Progenitor cell of endocrine pancreas (in vitro differentiated cells): ENCODE measurements around the gene G3BP2. TPM values are rescaled to one million over a fixed set of nuclear protein-coding genes. Genes with fewer than 3 reads are reported as not detected.
A peak's percentile ranks its signal among the peaks of the same experiment; 100 is the strongest.

Experiments used
- DNase-seq: peaks from one replicate; pipeline ENCODE4 v3.0.0; 2021; ENCODE audit warnings: low spot score; ENCODE audit not compliant: unreplicated experiment
- H3K27ac Mint-ChIP-seq: 2 replicates; pipeline ENCODE4 v1.8.0; 2021; ENCODE audit warnings: mild to moderate bottlenecking, moderate library complexity, mixed read lengths
- H3K27me3 Mint-ChIP-seq: 2 replicates; pipeline ENCODE4 v1.8.0; 2021; ENCODE audit warnings: mixed read lengths
- H3K36me3 Mint-ChIP-seq: 2 replicates; pipeline ENCODE4 v1.8.0; 2022; ENCODE audit warnings: mixed read lengths; ENCODE audit not compliant: insufficient read depth
- H3K4me1 Mint-ChIP-seq: 2 replicates; pipeline ENCODE4 v1.8.0; 2021; ENCODE audit warnings: low read depth, mixed read lengths
- H3K4me3 Mint-ChIP-seq: 2 replicates; pipeline ENCODE4 v1.8.0; 2021; ENCODE audit warnings: low read depth, mild to moderate bottlenecking, moderate library complexity, mixed read lengths
- H3K9me3 Mint-ChIP-seq: 2 replicates; pipeline ENCODE4 v1.8.0; 2021; ENCODE audit warnings: low read depth, mixed read lengths
- total RNA-seq: library from RNA; stranded (reverse); gene quantifications from 2 replicates; pipeline ENCODE4 v1.2.1, GENCODE V29; 2021
- TF ChIP-seq, protein P1 (sequence below): fragments of 200-600 bp; sonication (generic); IDR thresholded peaks from one replicate; pipeline ENCODE4 v1.5.0; 2021; ENCODE audit warnings: antibody characterized with exemption, mild to moderate bottlenecking; ENCODE audit not compliant: unreplicated experiment

The G3BP2 gene
- total RNA-seq, 1 donor from 2014 or later, result 157 TPM

DNA sequence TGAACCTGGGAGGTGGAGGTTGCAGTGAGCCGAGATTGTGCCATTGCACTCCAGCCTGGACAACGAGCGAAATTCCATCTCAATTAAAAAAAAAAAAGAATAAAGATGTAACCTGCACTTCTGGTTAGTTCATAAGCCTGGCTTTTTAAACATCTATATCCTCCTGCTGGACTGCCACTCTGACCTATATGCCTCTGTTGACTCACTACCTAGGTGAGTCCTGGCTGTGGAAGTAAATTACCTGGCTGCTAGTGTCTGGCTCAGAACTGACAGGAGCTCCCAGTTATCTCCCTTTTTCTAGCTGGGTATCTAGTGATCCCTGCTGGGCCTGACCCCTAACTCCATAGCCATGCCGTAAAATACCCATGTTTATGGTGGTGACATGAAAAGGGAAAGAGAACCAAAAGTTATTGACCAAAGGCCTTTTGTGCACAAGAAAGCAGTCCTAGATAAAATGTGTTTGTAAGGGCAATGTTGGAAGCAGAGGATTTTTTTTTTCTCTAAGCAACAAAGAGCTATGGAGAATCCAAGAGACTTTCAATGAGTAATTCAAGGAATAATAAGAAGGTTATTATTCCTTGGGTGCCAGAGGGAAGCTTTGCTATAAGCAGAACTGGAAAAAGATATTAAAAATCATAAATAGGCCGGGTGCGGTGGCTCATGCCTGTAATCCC is 10.4 kb upstream of the G3BP2 start:
- Mint-ChIP-seq H3K36me3 (peaks cover 17% of the 10 kb centered on the region), H3K4me1 (no peaks in the 10 kb centered on the region), H3K27ac (peak overlapping the region; percentile 81), H3K9me3 (peaks cover 3% of the 10 kb centered on the region), H3K4me3 (no peak overlapping the region), H3K27me3 (no peaks in the 10 kb centered on the region)
- TF ChIP-seq, protein P1, sequence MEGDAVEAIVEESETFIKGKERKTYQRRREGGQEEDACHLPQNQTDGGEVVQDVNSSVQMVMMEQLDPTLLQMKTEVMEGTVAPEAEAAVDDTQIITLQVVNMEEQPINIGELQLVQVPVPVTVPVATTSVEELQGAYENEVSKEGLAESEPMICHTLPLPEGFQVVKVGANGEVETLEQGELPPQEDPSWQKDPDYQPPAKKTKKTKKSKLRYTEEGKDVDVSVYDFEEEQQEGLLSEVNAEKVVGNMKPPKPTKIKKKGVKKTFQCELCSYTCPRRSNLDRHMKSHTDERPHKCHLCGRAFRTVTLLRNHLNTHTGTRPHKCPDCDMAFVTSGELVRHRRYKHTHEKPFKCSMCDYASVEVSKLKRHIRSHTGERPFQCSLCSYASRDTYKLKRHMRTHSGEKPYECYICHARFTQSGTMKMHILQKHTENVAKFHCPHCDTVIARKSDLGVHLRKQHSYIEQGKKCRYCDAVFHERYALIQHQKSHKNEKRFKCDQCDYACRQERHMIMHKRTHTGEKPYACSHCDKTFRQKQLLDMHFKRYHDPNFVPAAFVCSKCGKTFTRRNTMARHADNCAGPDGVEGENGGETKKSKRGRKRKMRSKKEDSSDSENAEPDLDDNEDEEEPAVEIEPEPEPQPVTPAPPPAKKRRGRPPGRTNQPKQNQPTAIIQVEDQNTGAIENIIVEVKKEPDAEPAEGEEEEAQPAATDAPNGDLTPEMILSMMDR, result no peak
- no peak for DNase-seq

DNA sequence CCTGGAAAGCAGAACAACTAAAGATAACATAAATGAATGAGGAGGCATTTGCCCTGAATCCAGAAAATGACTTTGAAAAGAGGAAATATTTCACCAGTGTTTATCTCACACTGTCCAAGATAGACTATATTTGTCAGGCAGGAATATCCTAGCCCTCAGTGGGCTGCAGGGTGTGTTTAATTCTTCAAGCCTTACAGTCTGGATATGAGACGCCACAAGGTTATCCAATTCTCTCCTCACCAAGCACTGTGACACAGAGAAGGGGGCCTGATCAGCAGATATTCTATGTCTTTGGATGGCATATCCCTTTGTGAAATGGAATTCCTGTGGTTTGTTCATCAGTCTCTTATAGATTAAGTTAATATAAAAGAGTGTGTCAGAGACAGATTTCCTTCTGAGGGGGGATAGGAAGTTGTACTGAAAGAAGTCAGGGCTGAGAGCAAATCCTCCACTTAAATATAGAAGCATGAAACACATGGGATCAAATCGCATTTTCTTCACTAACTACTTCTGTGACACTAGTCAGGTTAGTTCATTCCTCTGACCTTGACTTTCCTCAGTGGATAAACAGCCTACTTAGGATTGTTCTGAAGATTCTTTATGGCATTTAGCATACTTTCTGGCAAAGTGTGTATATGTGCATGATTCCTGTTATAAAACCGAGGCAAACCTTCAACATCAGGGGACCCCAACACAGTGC is 6.8 kb upstream of the G3BP2 start:
- TF ChIP-seq, protein P1, result no peak
- Mint-ChIP-seq H3K27me3 (no peaks in the 10 kb centered on the region), H3K4me1 (no peaks in the 10 kb centered on the region), H3K4me3 (no peak overlapping the region), H3K27ac (no peak overlapping the region), H3K9me3 (no peaks in the 10 kb centered on the region), H3K36me3 (peaks cover 1% of the 10 kb centered on the region)
- DNase-seq, result no peak

DNA sequence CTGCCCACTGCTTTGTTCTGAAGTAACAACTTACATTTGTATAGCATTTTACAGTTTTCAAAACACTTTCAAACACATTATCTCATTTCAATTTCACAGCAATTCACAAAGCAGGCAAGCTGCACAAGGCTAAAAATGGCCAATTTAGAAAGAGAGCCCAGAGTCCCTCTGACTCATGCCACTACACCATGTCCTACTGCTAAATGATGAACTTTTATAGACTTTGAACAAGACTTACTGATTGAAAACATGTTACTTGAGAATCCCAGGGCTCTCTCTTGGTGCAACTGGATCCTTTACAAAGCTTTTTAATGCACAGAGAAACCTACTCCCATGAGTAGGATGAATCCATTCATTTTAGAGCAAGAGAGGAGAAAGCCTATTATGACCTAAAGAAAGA is 5.8 kb upstream of the G3BP2 start:
- Mint-ChIP-seq H3K36me3 (peaks cover 1% of the 10 kb centered on the region), H3K9me3 (no peaks in the 10 kb centered on the region), H3K4me3 (no peak overlapping the region), H3K27me3 (no peaks in the 10 kb centered on the region), H3K4me1 (peaks cover 3% of the 10 kb centered on the region), H3K27ac (no peak overlapping the region)
- DNase-seq, result no peak
- TF ChIP-seq, protein P1, result no peak

DNA sequence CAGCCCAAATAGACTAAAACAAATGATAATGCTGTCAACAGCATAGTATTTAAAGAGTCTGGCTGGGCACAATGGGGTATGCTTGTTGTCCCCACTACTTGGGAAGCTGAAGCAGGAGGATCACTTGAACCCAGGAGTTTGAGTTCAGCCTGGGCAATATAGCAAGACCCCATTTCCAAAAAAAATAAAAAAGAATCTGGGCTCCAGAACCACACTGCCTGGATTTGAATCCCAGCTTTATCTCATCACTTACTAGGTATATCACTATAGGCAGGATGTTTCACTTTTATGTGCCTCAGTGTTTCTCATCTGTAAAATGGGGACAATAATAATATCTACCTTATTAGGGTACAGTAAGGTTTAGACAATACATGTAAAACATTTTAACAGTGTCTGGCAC is 5.3 kb upstream of the G3BP2 start:
- no peak overlapping the region for H3K4me3 Mint-ChIP-seq
- TF ChIP-seq, protein P1, result no peak

DNA sequence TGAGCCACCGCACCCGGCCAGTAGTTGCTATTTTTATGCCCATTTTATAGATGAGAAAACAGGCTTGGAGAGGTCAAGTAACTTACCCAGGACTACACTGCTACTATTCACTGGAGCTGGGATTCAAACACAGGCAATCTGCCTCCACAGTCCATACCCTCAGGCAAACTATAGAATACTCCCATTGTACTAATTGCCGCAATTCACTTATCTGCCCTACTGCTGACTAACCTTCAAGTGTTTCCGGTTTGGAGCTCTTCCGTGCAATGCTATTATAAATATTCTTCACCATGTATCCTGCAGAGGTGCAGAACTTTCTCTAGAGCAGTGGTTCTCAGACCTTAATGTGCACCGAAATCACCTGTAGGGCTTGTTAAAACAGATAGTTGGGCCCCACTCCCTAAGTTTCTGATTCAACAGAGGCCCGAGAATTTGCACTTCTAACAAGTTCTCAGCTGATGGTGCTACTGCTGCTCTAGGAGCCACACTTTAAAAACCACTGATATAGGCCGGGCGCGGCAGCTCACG is 1.9 kb upstream of the G3BP2 start:
- H3K4me3 Mint-ChIP-seq, result no peak overlapping the region
- no peaks in the 10 kb centered on the region for H3K9me3 Mint-ChIP-seq
- H3K27ac Mint-ChIP-seq, result peak overlapping the region; percentile 67
- no peak for DNase-seq
- TF ChIP-seq, protein P1, result no peak
- no peaks in the 10 kb centered on the region for H3K27me3 Mint-ChIP-seq
- H3K4me1 Mint-ChIP-seq, result peaks cover 21% of the 10 kb centered on the region
- no peaks in the 10 kb centered on the region for H3K36me3 Mint-ChIP-seq

More for the DNA sequence above, 5.3 kb upstream of the G3BP2 start:
- Mint-ChIP-seq H3K4me1 (peaks cover 6% of the 10 kb centered on the region), H3K27me3 (no peaks in the 10 kb centered on the region), H3K36me3 (peaks cover 1% of the 10 kb centered on the region), H3K27ac (no peak overlapping the region), H3K9me3 (no peaks in the 10 kb centered on the region)
- no peak for DNase-seq
